HG03342 (cell line): ENCODE results near the gene MAPT.

Experiments used
- ATAC-seq: cut with Tn5 transposase; IDR thresholded peaks from one replicate; pipeline ENCODE4 v1.9.1; 2021; ENCODE audit warnings: mild to moderate bottlenecking, moderate library complexity; ENCODE audit not compliant: unreplicated experiment

The MAPT gene

DNA sequence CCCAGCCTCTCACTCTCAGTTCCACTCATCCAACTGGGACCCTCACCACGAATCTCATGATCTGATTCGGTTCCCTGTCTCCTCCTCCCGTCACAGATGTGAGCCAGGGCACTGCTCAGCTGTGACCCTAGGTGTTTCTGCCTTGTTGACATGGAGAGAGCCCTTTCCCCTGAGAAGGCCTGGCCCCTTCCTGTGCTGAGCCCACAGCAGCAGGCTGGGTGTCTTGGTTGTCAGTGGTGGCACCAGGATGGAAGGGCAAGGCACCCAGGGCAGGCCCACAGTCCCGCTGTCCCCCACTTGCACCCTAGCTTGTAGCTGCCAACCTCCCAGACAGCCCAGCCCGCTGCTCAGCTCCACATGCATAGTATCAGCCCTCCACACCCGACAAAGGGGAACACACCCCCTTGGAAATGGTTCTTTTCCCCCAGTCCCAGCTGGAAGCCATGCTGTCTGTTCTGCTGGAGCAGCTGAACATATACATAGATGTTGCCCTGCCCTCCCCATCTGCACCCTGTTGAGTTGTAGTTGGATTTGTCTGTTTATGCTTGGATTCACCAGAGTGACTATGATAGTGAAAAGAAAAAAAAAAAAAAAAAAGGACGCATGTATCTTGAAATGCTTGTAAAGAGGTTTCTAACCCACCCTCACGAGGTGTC is 131.3 kb downstream of the MAPT start:
- no peak for ATAC-seq

DNA sequence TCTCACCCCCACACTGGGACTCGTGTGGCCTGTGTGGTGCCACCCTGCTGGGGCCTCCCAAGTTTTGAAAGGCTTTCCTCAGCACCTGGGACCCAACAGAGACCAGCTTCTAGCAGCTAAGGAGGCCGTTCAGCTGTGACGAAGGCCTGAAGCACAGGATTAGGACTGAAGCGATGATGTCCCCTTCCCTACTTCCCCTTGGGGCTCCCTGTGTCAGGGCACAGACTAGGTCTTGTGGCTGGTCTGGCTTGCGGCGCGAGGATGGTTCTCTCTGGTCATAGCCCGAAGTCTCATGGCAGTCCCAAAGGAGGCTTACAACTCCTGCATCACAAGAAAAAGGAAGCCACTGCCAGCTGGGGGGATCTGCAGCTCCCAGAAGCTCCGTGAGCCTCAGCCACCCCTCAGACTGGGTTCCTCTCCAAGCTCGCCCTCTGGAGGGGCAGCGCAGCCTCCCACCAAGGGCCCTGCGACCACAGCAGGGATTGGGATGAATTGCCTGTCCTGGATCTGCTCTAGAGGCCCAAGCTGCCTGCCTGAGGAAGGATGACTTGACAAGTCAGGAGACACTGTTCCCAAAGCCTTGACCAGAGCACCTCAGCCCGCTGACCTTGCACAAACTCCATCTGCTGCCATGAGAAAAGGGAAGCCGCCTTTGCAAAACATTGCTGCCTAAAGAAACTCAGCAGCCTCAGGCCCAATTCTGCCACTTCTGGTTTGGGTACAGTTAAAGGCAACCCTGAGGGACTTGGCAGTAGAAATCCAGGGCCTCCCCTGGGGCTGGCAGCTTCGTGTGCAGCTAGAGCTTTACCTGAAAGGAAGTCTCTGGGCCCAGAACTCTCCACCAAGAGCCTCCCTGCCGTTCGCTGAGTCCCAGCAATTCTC is 132.1 kb downstream of the MAPT start:
- ATAC-seq: no peak

DNA sequence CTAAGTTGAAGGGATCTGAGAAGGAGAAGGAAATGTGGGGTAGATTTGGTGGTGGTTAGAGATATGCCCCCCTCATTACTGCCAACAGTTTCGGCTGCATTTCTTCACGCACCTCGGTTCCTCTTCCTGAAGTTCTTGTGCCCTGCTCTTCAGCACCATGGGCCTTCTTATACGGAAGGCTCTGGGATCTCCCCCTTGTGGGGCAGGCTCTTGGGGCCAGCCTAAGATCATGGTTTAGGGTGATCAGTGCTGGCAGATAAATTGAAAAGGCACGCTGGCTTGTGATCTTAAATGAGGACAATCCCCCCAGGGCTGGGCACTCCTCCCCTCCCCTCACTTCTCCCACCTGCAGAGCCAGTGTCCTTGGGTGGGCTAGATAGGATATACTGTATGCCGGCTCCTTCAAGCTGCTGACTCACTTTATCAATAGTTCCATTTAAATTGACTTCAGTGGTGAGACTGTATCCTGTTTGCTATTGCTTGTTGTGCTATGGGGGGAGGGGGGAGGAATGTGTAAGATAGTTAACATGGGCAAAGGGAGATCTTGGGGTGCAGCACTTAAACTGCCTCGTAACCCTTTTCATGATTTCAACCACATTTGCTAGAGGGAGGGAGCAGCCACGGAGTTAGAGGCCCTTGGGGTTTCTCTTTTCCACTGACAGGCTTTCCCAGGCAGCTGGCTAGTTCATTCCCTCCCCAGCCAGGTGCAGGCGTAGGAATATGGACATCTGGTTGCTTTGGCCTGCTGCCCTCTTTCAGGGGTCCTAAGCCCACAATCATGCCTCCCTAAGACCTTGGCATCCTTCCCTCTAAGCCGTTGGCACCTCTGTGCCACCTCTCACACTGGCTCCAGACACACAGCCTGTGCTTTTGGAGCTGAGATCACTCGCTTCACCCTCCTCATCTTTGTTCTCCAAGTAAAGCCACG is 133.0 kb downstream of the MAPT start:
- ATAC-seq: no peak

DNA sequence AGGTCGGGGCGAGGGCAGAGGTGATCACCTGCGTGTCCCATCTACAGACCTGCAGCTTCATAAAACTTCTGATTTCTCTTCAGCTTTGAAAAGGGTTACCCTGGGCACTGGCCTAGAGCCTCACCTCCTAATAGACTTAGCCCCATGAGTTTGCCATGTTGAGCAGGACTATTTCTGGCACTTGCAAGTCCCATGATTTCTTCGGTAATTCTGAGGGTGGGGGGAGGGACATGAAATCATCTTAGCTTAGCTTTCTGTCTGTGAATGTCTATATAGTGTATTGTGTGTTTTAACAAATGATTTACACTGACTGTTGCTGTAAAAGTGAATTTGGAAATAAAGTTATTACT is 133.6 kb downstream of the MAPT start:
- no peak for ATAC-seq

DNA sequence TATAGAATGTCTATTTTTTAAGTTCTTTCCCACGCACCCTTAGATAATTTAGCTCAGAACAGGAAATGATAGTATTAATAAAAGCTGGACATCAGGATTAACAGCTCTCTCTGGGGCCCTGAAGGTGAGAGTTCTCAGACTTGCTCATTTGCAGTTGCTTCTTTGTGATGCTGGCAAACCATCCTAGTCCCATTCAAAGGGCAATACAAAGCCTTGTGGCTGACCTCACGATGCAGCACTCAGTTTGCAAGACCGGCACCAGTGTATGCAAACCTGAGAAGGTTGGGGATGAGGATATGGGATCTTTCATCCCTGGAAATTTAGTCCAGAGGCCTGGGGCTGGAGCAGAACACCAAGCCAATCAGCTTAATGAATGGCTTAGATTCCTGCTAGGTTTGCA is 134.0 kb downstream of the MAPT start:
- no peak for ATAC-seq

- ATAC-seq: no peak
Observed at GRCh38 chr17:46028981-46029565, 134.7 kb downstream of the MAPT start.

DNA sequence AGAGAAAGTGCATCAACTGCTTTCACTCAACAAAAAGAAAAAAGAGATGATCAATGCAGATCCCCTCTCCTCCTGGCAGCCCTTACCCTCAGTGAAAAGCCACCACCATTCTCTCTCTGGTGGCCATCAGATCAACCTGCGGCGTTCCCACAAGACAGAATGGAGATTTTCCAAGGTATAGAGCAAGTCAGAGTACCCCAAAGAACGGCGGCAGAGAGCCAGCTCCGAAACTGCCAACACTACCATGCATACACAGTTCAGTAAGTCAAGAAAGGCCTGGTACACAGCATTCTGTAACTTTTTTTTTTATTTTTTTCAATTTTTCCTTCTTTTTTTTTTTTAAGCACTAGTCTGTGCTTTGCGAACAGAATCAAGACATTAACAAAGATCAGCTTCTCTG is 135.3 kb downstream of the MAPT start:
- no peak for ATAC-seq

DNA sequence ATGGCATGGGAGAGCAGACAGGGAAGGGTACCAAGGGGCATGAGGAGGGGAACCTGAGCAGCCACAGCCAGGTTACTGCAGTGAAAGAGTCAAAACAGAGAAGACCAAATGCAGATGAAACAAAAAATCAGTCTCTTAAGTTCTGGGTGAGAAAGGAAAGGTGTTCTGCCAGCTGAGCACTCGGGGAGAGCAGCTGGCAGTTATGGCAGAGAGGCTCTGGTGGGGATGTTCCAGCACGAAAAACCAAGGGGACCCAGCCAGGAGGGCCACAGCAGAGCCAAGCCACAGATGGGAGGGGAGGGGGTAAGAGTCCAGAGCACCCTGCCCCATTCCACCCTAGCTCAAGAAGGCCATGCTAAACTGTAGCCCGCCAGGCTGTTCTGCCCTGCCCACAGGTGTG is 136.4 kb downstream of the MAPT start:
- ATAC-seq: no peak

DNA sequence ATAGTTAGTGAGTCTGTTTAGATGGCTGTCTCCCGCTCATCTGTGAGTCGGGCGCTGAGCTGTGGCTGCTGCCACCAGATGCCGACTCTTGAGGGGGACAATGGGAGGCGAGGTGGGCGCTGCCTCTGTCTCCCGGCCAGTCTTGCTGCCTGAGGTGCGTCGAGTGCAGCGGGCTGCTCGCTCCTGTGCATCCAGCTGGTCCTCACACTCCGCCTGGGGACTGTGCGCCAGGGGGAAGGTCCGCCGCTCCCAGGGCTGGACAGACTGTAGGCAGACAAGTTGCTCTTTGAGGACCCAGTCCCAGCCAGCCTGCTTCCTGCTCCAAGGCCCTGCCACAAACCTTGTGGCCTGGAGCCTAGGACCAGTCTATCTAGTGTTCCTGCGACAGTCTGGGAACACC is 137.1 kb downstream of the MAPT start:
- ATAC-seq: no peak

GRCh38 chr17:46031920-46032319 is 137.6 kb downstream of the MAPT start:
- no peak for ATAC-seq

DNA sequence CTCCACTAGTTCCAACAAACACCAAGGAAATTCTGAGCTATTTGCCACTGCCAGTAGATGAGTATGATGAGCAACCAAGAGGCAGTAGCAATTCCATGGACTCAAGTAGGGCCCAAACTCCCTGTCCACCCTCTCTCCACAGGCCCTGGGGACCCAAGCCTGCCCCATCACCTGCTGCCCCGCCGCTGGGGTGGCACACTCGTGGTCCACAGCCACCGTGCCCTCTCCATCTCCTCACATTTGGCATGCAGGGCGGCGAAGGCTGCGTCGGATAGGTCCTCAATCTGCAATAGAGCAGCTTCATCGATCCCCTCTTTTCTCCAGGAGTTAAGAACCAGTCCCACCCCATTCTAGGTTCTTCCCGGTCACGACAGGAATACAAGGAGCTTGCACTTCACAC is 138.6 kb downstream of the MAPT start:
- ATAC-seq: no peak

DNA sequence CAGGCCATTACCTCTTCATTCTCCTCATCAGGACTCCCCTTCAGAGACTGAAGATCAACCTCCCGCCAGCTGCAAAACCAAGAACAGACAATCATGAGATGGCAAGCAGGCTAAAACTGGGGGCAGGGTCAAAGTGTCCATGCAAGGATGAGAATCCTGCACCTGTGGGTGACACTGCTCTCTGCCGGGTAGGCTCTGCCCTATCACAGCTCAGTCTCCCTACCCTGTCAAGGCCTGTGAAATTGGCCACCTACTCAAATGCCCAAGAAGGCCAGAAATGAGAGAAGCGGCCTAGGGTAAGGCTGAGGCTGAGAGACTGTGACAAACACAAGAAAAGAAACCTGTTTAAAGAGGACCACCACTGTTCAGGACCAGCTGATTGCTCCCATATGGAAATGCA is 139.0 kb downstream of the MAPT start:
- ATAC-seq: no peak

GRCh38 chr17:46035112-46035818 is 140.9 kb downstream of the MAPT start:
- ATAC-seq: peak; percentile 51

GRCh38 chr17:46036491-46036890 is 142.1 kb downstream of the MAPT start:
- ATAC-seq: no peak

- no peak for ATAC-seq
Observed at GRCh38 chr17:46037722-46038255, 143.4 kb downstream of the MAPT start.

- ATAC-seq: no peak
Observed at GRCh38 chr17:46038414-46038813, 144.1 kb downstream of the MAPT start.

GRCh38 chr17:46038937-46039336 is 144.6 kb downstream of the MAPT start:
- no peak for ATAC-seq

DNA sequence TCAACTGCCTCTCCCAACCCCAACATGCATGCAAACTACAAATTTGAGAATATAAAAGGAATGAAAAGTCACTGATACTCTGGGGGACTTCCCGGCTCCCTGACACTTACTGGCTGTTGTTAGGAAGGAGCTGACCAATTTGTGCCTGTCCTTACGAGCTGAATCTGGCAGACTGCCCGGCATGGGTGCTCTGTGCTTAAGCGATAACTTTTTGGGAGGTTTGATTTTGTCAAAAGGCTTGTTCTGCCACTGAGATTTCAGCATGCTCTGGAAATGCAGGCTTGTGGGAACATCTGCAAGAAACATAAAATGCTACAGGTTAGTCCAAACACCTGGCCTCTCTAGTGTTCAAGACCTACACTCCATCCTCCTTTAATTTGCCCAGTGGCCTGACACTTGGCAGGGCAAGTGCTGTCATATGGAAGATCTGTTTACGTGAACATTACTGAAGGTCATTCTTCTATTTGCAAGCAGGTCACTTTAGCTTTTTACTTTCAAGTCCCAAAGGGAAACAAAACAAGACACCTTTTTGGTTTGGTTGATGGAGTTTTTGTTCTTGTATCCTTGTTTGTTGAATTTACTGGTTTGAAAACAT is 145.3 kb downstream of the MAPT start:
- no peak for ATAC-seq

DNA sequence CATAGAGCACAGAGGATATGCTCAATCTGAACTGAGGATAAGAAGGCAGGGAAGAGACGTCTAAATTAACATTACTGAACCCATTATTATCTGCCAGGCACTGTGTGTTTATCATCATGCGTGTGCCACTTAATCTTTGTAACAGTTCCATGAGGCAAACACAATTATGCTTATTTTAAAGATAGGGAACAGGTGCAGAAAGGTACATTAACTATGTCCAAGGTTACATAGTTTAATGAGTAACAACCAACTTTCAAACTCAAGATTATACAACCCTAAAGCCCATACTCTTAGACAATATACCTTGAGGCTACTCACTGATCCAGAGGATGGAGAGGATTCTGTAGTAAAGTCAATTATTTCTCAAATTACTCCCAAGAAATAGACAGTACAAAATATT is 147.9 kb downstream of the MAPT start:
- no peak for ATAC-seq

DNA sequence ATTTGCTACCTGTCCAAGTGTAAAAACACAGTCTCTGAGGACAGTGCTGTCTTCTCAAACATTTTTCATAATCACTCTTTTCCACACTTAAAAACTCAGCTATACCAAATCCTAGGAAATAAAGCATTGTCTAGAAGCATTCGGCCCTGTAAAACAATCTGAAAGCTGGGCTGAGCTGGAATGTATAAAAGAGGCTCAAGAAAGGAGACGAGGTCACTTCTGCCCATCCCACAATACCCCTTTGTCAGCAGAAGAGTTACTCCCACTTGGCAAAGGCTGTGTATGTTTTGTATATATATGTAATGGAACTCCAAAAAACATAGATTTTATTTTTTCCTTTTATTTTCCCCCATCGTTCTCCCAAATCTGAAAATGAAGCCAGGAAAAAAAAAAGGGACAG is 148.6 kb downstream of the MAPT start:
- ATAC-seq: no peak
